Measurements from ENCODE around the gene SEPTIN11. TPM values are rescaled to one million over a fixed set of nuclear protein-coding genes. Genes with fewer than 3 reads are reported as not detected.

SEPTIN11 gene
- total RNA-seq, 2 experiments from 2014 or later, result 21.4 to 23.3 TPM

Other genes starting within 250 kb of the SEPTIN11 start
- gene SOWAHB, start 51.6 kb upstream of the SEPTIN11 start, total RNA-seq, result not detected
- 100 to 1,000 TPM; 244 to 246 TPM for gene CCNI, start 126.2 kb downstream of the SEPTIN11 start, total RNA-seq
- 10 to 100 TPM; 48.7 to 50.4 TPM for gene CCNG2, start 207.5 kb downstream of the SEPTIN11 start, total RNA-seq

All from activated CD4-positive, alpha-beta memory T cell treated with anti-CD3 and anti-CD28 coated beads, Interleukin-2, amount 10 ng/mL, durations not matched to agents 7 days and 5 days (primary cell).